ENCODE data around the gene CACNA1D.

The CACNA1D gene

GRCh38 chr3:53545996-53546359 lies 51.6 kb downstream of the CACNA1D start:
- Histone ChIP-seq H3K4me3 (ENCODE audit: low read depth, low read length) (no peak overlapping the region), H3K79me2 (ENCODE audit: control insufficient read depth, insufficient read depth, low read length, unreplicated experiment) (no peaks in the 10 kb centered on the region), H3K27me3 (ENCODE audit: insufficient read depth, low read length) (0 out of 2 replicates have a peak, but pooled peaks cover 17% of the 10 kb centered on the region), H2AFZ (ENCODE audit: low read length, unreplicated experiment) (no peak overlapping the region), H3K27ac (ENCODE audit: low read depth, low read length) (no peak overlapping the region), H3K36me3 (ENCODE audit: insufficient read depth, low read length) (no peaks in the 10 kb centered on the region), H3K4me1 (ENCODE audit: control insufficient read depth, insufficient read depth, low read length, unreplicated experiment) (no peaks in the 10 kb centered on the region)

- Histone ChIP-seq H2AFZ (ENCODE audit: low read length, unreplicated experiment) (no peak overlapping the region), H3K79me2 (ENCODE audit: control insufficient read depth, insufficient read depth, low read length, unreplicated experiment) (no peaks in the 10 kb centered on the region), H3K27me3 (ENCODE audit: insufficient read depth, low read length) (0 out of 2 replicates have a peak, but pooled peaks cover 17% of the 10 kb centered on the region), H3K4me3 (ENCODE audit: low read depth, low read length) (no peak overlapping the region), H3K4me1 (ENCODE audit: control insufficient read depth, insufficient read depth, low read length, unreplicated experiment) (no peaks in the 10 kb centered on the region), H3K27ac (ENCODE audit: low read depth, low read length) (no peak overlapping the region), H3K36me3 (ENCODE audit: insufficient read depth, low read length) (no peaks in the 10 kb centered on the region)
Measured at GRCh38 chr3:53547327-53547726, 52.9 kb downstream of the CACNA1D start.

GRCh38 chr3:53550005-53550620 lies 55.7 kb downstream of the CACNA1D start:
- Histone ChIP-seq H3K27ac (ENCODE audit: low read depth, low read length) (no peak overlapping the region), H3K27me3 (ENCODE audit: insufficient read depth, low read length) (0 out of 2 replicates have a peak, but pooled peaks cover 17% of the 10 kb centered on the region), H3K4me3 (ENCODE audit: low read depth, low read length) (no peak overlapping the region), H3K79me2 (ENCODE audit: control insufficient read depth, insufficient read depth, low read length, unreplicated experiment) (no peaks in the 10 kb centered on the region), H2AFZ (ENCODE audit: low read length, unreplicated experiment) (no peak overlapping the region), H3K4me1 (ENCODE audit: control insufficient read depth, insufficient read depth, low read length, unreplicated experiment) (no peaks in the 10 kb centered on the region), H3K36me3 (ENCODE audit: insufficient read depth, low read length) (no peaks in the 10 kb centered on the region)

- Histone ChIP-seq H3K4me3 (ENCODE audit: low read depth, low read length) (no peak overlapping the region), H3K27ac (ENCODE audit: low read depth, low read length) (no peak overlapping the region), H3K79me2 (ENCODE audit: control insufficient read depth, insufficient read depth, low read length, unreplicated experiment) (no peaks in the 10 kb centered on the region), H3K4me1 (ENCODE audit: control insufficient read depth, insufficient read depth, low read length, unreplicated experiment) (no peaks in the 10 kb centered on the region), H3K27me3 (ENCODE audit: insufficient read depth, low read length) (0 out of 2 replicates have a peak, but pooled peaks cover 17% of the 10 kb centered on the region), H3K36me3 (ENCODE audit: insufficient read depth, low read length) (no peaks in the 10 kb centered on the region), H2AFZ (ENCODE audit: low read length, unreplicated experiment) (no peak overlapping the region)
Measured at GRCh38 chr3:53551324-53551723, 56.9 kb downstream of the CACNA1D start.

GRCh38 chr3:53552730-53553129 lies 58.3 kb downstream of the CACNA1D start:
- Histone ChIP-seq H3K27me3 (ENCODE audit: insufficient read depth, low read length) (0 out of 2 replicates have a peak, but pooled peaks cover 17% of the 10 kb centered on the region), H3K79me2 (ENCODE audit: control insufficient read depth, insufficient read depth, low read length, unreplicated experiment) (no peaks in the 10 kb centered on the region), H3K4me3 (ENCODE audit: low read depth, low read length) (no peak overlapping the region), H3K4me1 (ENCODE audit: control insufficient read depth, insufficient read depth, low read length, unreplicated experiment) (no peaks in the 10 kb centered on the region), H3K27ac (ENCODE audit: low read depth, low read length) (no peak overlapping the region), H3K36me3 (ENCODE audit: insufficient read depth, low read length) (no peaks in the 10 kb centered on the region), H2AFZ (ENCODE audit: low read length, unreplicated experiment) (no peak overlapping the region)

- H3K4me3 ChIP-seq (ENCODE audit: low read depth, low read length), result no peak overlapping the region
- no peaks in the 10 kb centered on the region for H3K4me1 ChIP-seq (ENCODE audit: control insufficient read depth, insufficient read depth, low read length, unreplicated experiment)
- H3K27me3 ChIP-seq (ENCODE audit: insufficient read depth, low read length), result 0 out of 2 replicates have a peak, but pooled peaks cover 17% of the 10 kb centered on the region
- no peak overlapping the region for H2AFZ ChIP-seq (ENCODE audit: low read length, unreplicated experiment)
- H3K36me3 ChIP-seq (ENCODE audit: insufficient read depth, low read length), result no peaks in the 10 kb centered on the region
- no peak overlapping the region for H3K27ac ChIP-seq (ENCODE audit: low read depth, low read length)
- no peaks in the 10 kb centered on the region for H3K79me2 ChIP-seq (ENCODE audit: control insufficient read depth, insufficient read depth, low read length, unreplicated experiment)
Measured at GRCh38 chr3:53553200-53553599, 58.8 kb downstream of the CACNA1D start.

GRCh38 chr3:53554559-53555067 lies 60.2 kb downstream of the CACNA1D start:
- no peaks in the 10 kb centered on the region for H3K36me3 ChIP-seq (ENCODE audit: insufficient read depth, low read length)
- H3K27me3 ChIP-seq (ENCODE audit: insufficient read depth, low read length), result 0 out of 2 replicates have a peak, but pooled peaks cover 12% of the 10 kb centered on the region
- no peak overlapping the region for H3K27ac ChIP-seq (ENCODE audit: low read depth, low read length)
- no peak overlapping the region for H3K4me3 ChIP-seq (ENCODE audit: low read depth, low read length)
- no peaks in the 10 kb centered on the region for H3K79me2 ChIP-seq (ENCODE audit: control insufficient read depth, insufficient read depth, low read length, unreplicated experiment)
- H3K4me1 ChIP-seq (ENCODE audit: control insufficient read depth, insufficient read depth, low read length, unreplicated experiment), result no peaks in the 10 kb centered on the region
- no peak overlapping the region for H2AFZ ChIP-seq (ENCODE audit: low read length, unreplicated experiment)

- Histone ChIP-seq H3K4me3 (ENCODE audit: low read depth, low read length) (no peak overlapping the region), H3K27me3 (ENCODE audit: insufficient read depth, low read length) (peaks cover 7% of the 10 kb centered on the region; the same call in 1 of the 2 replicates), H3K79me2 (ENCODE audit: control insufficient read depth, insufficient read depth, low read length, unreplicated experiment) (no peaks in the 10 kb centered on the region), H3K27ac (ENCODE audit: low read depth, low read length) (no peak overlapping the region), H3K4me1 (ENCODE audit: control insufficient read depth, insufficient read depth, low read length, unreplicated experiment) (no peaks in the 10 kb centered on the region), H2AFZ (ENCODE audit: low read length, unreplicated experiment) (no peak overlapping the region), H3K36me3 (ENCODE audit: insufficient read depth, low read length) (no peaks in the 10 kb centered on the region)
Measured at GRCh38 chr3:53555068-53555588, 60.7 kb downstream of the CACNA1D start.

GRCh38 chr3:53566461-53567145 lies 72.2 kb downstream of the CACNA1D start:
- no peaks in the 10 kb centered on the region for H3K36me3 ChIP-seq (ENCODE audit: insufficient read depth, low read length)
- H3K27me3 ChIP-seq (ENCODE audit: insufficient read depth, low read length), result peaks cover 5% of the 10 kb centered on the region; the same call in 1 of the 2 replicates
- H3K4me3 ChIP-seq (ENCODE audit: low read depth, low read length), result no peak overlapping the region
- no peak overlapping the region for H3K27ac ChIP-seq (ENCODE audit: low read depth, low read length)
- H2AFZ ChIP-seq (ENCODE audit: low read length, unreplicated experiment), result no peak overlapping the region
- no peaks in the 10 kb centered on the region for H3K4me1 ChIP-seq (ENCODE audit: control insufficient read depth, insufficient read depth, low read length, unreplicated experiment)
- H3K79me2 ChIP-seq (ENCODE audit: control insufficient read depth, insufficient read depth, low read length, unreplicated experiment), result no peaks in the 10 kb centered on the region

- Histone ChIP-seq H3K27ac (ENCODE audit: low read depth, low read length) (no peak overlapping the region), H3K4me3 (ENCODE audit: low read depth, low read length) (no peak overlapping the region), H2AFZ (ENCODE audit: low read length, unreplicated experiment) (no peak overlapping the region), H3K79me2 (ENCODE audit: control insufficient read depth, insufficient read depth, low read length, unreplicated experiment) (no peaks in the 10 kb centered on the region), H3K27me3 (ENCODE audit: insufficient read depth, low read length) (0 out of 2 replicates have a peak, but pooled peaks cover 5% of the 10 kb centered on the region), H3K36me3 (ENCODE audit: insufficient read depth, low read length) (no peaks in the 10 kb centered on the region), H3K4me1 (ENCODE audit: control insufficient read depth, insufficient read depth, low read length, unreplicated experiment) (no peaks in the 10 kb centered on the region)
Measured at GRCh38 chr3:53570081-53570480, 75.7 kb downstream of the CACNA1D start.

Measured in ACC112 (cell line).